Activated T-helper 9 cell treated with anti-CD3 and anti-CD28 coated beads, Interleukin-2, amount 50 U/mL, for 16 hours (primary cell): ENCODE measurements around the gene EXOC3.
A peak's percentile ranks its signal among the peaks of the same experiment; 100 is the strongest.

ENCODE experiments used
- DNase-seq: peaks from one replicate; pipeline ENCODE4 v3.0.0-alpha.2; 2020; ENCODE audit warnings: low read depth

Gene EXOC3

DNA sequence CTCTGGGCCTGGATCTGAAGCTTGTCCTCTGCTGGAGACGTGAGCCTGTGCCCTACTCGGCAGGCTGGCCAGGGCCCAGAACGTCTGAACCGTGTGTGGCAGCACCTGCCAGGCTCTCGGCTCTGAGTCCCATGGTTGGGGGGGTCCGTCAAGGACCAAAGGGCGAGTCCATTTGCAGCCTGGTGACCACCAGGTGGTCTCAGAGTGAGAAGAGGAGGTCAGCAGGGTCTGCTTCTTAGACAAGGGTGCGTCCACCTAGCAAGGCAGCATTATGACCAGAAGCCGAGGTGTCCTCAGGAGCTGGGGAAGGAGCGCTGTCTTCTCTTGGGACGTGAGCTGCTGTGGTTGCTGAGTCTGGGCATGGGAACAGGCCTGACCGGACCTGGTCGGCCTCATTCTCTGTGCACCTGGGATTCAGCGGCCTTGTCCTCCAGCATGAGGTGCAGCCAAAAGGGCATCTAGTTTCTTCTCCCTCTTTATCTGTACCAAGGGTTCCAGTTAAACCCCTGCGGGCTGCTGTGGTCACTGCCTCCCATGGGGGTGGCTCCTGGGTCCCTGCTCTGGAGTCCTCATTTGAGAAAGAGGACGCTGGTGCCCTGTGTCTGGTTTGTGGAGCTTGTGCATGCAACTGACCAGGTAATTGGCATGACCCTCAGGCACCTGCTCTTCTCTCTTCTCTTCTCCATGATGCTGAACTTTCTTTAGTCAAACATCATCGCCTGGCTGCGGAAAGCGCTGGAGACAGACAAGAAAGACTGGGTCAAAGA, 14.4 kb downstream of the EXOC3 start:
- no peak for DNase-seq

DNA sequence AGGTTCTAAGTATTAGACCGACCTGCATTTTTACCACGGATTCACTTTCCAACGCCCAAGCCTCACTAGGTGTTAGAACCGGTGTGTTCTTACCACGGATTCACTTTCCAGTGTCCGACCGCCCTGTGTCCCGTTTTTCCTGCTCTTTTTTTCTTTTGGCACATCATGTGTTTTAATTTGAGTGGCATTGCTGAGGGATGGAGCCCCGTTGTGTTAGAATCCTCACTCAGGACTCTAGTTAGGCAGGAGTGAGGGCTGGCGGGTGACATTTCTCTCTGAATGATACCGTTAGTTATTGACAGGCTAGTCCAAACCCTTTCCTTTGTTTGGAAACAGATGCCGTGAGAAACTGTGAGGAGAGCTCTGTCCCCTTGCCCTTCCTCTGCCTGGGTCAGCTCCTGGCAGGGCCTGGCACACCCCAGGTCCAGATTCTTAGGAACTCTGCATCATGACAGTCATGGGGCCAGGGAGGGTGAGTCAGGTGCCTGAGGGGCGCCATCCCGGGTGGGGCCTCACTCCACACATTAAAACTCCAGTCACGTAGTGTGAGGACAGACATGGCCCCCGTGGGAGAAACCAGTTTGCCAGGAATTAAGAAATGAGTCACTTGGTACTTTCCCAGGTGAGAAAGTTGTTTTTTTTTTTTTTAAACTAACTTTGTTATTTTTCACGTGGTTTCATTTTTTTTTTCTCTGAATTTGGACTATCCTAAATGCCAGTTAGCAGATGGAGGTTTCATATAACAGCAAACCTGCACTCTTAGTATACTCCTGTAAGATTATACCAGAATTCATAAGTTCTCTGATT, 15.8 kb downstream of the EXOC3 start:
- DNase-seq, result peak; percentile 54

DNA sequence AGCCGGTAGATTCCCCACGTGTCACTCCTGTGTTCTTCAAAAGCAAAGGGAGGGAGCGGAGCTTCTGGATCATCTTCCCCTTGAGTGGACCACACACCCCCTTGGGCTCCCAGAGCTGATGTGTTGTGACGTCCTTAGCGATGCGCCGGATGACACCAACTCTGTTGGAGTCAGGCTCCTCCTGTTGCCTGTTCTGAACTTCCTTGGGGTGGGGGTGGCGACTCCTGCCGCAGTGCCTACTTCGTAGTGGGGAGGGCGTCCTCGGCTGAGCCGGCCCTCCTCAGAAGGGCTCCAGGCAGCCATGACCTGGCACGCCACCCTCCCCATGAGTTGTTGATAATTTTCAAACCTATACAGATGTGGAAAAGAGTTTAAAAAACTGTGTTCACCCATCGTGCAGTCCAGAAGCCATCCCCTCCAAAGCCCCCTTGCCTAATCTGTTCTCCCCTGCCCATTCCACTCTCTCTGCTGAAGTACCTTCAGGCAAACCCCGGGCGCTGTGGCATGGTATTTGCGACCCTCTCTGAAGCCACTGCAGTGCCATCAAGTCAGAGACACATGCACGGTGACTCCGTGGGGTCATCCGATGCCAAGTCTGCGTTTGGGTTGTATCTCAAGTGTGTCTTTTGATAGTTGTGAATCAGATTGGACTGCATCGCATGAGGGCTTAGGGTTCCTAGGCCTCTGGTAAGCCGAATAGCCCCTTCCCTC, 16.7 kb downstream of the EXOC3 start:
- DNase-seq, result no peak

DNA sequence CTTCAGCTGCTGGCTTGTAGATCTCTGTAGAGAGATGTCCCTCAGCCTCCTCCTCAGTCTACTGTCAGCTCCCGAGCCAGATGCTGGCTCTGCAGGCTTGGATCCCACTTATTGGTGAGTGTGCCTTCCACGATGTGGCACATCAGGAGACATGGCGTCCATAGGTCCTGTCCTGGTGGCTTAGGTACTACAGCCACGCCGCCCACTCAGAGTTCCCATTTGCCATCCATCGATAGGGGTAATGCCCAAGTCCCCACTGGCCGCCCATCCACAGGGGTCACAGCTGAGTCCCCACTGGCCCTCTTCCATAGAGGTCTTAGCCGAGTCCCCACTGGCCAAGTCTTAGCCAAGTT, 17.3 kb downstream of the EXOC3 start:
- DNase-seq, result no peak

DNA sequence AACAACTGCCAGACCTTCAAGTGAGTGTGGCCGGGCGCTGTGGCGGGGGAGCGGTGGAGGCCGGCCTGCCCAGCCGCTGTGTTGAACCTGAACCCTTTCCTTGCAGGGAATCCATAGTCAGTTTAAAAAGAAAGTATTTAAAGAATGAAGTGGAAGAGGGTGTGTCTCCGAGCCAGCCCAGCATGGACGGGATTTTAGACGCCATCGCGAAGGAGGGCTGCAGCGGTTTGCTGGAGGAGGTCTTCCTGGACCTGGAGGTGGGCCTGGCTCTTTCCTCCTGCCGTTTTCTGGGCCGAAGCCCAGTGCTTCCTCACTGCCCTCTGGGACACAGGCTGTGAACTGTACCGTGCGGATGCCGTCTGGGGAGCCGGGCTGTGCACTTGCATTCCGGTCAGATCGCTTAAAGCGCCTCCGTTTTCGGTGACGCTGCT, 19.1 kb downstream of the EXOC3 start:
- no peak for DNase-seq

DNA sequence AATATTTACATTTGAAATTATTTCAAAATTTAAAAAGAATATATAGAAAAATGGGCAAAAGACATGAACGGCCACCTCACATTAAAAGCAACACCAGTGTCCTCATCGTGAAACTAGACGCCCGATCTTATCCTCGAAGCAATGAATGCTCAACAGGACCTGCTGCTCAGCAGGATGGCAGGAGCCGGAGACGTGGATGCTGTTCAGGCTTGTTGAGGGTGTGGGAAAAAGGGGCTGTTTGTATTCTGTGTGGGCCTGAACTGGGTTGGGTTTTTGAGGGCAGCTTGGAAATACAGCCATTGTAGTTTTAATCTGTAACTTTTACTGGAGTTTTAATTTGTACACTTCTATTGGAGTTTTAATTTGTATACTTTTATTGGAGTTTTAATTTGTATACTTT, 20.3 kb downstream of the EXOC3 start:
- no peak for DNase-seq

DNA sequence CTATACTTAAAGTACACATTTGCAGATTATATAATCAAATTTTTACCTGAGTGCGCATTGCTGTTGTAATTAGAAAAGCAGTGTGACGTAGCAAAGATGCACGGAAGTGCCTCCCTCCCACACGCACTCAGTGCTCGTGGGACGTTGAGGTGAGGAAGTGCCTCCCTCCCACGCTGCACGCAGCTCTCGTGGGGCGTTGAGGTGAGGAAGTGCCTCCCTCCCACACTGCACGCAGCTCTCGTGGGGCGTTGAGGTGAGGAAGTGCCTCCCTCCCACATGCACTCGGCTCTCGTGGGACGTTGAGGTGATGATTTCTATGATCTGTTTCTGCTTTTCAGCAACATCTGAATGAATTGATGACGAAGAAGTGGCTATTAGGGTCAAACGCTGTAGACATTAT, 21.0 kb downstream of the EXOC3 start:
- DNase-seq, result peak; percentile 76

DNA sequence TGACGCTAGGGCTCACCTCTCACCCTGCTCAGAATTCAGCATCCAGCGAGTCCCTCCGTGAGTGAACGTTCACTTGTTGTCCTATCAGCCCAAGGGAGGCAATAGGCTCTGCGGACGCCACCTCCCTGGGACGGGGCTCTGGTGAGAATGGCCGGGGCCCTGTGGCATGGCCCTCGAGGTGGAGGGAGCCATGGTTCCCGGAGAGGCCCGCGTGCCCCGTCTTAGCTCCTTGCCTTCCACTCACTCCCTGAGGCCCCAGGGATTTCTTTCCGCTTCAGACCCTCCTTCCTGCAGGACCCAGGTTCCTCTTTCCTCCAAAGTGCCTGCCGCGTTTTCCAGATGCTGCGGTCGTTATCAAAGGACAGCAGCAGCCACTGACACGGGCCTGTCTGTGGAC, 21.5 kb downstream of the EXOC3 start:
- no peak for DNase-seq

DNA sequence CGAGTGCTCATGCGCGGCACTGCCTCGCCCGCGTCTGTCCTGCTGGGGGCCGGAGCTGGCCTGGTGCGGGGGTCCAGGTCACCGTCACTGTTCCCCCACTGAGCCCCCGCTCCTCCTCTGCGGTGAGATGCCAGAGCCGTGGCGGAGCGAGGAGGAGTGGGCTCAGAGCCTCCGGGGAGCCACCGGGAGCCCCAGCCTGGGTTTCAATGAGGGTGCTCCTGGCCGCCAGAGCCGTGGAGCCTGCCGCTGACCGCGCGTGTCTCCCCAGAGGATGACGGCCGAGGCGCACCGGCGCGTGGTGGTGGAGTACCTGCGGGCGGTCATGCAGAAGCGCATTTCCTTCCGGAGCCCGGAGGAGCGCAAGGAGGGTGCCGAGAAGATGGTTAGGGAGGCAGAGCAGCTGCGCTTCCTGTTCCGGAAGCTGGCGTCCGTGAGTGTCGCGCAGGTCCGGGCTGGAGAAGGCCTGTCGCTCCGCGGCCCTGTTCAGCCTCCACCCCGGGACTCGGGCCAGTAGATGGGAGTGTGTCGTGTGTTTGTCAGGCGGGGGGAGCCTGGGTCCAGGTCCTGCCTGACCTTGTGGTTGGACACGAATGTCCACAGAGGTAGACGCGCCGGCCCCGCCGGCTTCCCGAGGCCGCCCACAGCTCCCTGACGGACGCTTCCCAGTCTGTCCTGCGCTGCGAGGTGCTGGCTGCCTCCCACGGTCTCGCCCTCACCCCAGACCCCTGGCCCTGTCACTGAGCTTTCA, 22.0 kb downstream of the EXOC3 start:
- no peak for DNase-seq

DNA sequence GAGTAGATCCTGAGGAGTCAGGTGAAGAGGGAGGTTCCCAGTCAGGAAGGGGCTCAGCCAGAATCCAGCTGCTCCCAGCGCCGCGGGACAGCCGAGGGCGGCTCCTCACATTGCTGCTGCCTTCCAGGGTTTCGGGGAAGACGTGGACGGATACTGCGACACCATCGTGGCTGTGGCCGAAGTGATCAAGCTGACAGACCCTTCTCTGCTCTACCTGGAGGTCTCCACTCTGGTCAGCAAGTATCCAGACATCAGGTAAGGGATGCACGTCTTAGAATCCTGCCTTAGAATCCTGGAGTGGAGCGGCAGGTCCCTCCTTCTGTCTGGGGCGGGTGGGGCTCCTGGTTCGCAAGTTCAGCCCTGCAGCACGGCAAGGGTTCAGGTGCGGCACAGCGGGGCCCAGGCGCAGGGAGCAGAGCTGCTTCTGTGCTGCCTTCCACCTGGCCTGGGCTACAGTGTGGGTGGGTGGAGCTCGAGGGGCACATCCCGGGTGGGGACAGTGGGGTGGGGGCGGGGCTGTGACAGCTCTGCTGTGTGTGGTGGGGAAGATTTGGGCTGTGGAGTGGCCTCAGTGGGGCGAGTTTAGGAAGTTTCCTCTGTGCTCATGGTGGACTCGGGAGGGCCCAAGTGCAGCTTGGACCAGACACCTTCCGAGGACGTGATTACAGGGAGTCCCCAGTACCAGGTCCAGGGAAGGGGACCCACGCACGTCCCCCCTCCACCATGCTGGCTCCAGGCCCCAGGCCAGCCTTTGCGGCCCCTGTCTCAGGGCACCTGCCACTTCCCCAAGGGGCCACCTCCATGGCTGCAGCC, 22.8 kb downstream of the EXOC3 start:
- DNase-seq, result no peak

DNA sequence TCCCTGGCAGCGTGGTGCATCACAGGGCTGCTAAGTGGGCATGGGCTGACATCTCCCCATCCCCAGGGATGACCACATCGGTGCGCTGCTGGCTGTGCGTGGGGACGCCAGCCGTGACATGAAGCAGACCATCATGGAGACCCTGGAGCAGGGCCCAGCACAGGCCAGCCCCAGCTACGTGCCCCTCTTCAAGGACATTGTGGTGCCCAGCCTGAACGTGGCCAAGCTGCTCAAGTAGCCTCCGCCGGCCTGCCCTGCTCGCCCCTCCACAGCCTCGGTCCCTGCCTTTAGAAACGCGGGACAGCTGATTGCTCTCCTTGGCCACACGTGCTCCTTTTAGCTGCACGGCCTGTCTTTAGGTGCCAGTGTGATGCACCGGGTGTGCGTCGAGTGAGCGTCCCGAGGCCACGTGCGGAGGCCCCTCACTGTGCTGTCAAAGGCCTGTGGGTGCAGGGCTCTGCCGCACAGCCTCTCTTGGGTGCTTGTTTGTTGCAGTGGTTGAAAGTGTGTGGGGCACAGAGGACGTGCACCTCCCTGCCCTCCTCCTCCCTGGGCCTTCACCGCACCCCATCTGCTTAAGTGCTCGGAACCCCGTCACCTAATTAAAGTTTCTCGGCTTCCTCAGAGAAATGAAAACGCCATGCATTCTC, 23.8 kb downstream of the EXOC3 start:
- DNase-seq, result no peak

DNA sequence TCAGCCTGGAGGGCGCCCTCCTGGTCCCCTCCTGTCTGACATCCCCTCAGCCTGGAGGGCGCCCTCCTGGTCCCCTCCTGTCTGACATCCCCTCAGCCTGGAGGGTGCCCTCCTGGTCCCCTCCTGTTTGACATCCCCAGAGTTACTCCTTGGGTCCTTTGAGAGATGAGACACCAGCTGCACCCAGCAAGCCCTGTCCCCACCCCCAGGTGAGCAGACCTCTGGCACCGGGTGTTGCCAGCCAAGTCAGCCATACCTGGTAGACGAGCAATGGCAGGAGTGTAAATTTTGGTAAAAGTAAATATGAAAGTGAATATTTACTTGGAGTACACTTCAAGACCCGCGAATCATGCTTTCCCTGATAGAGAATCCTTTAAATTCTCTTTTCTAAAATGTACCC, 25.4 kb downstream of the EXOC3 start:
- no peak for DNase-seq

DNA sequence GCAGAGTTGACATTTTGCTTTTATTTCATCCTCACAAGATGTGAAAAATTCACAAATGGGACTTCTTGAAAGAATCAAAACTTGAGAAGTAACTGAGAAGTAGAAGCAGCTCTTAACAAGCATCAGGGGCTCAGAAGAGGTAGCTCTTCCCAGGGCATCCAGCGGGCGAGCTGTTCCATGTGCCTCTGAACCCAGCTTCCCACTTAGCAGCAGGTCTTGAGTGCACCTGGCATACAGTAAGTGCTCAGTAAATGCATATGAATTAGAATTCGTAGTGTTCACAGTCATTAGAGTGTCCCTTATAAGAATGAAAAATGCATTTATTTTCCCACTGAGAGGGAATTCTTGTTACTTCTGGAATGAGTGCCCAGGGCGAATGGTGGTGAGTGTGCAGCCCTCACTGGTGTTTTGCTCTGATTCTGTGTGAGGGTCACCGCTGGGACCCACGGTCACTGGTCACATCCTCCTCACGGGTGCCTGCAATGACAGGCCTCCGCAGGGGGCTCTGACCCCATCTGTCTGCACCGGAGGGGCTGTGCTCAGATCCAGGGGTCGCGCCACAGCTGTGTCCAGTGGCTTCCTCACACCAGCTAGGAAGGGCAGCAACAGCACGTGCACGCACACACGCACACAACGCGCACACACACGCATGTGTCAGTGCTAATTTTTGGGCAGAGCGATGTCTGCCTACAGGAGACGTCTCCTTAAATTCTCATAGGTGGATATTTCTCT, 26.9 kb downstream of the EXOC3 start:
- DNase-seq, result no peak

DNA sequence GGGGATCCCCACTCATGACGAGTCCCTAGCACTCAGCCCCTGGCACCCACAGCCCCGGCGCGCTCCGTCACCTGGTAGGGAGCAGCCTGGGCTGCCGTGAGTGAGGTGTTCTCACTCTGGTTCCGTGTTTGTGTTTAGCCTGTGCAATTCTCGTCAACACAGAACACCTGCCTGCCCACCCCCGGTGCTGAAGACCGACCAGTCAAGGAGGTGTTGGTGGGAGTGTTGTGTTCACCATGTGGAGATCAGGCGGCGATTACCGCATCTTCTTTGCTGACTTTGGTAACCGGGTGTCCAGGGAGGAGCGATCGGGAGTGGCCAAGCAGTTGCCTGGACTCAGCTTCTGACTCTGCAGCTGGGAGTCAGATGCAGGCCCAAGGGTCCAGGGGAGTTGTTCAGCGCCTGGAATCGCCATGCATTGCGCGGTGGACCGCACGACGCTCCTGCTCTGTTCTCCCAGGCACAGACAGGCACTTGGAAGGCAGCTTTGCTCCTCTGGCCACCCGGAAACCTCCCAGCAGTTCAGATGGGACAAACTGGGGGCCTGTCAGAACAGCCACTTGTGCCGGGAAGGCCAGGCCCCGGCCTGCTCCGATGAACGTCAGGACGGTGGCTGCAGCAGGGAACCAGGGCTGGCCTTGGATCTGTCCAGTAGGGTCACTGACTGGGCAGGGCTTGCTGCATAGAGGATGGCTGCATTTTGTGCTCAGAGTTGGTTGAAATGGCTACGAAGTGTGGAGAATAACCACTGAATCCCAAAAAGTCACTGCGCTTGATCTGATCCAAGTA, 28.2 kb downstream of the EXOC3 start:
- no peak for DNase-seq

DNA sequence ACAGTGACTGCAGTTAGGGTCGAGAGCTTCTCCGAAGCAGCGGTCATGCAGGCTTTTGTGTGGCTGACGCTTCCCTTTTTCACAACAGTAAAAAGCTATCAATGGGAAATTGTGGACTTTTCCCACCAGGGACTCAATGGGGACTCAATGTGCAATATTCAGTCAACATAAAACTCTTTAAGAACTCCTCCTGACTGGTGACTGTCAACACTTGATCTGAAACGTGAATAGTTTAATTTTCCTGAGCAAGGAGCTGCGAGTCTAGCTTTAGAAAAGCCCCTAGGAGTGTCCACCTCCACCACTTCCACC, 28.7 kb downstream of the EXOC3 start:
- DNase-seq, result no peak

DNA sequence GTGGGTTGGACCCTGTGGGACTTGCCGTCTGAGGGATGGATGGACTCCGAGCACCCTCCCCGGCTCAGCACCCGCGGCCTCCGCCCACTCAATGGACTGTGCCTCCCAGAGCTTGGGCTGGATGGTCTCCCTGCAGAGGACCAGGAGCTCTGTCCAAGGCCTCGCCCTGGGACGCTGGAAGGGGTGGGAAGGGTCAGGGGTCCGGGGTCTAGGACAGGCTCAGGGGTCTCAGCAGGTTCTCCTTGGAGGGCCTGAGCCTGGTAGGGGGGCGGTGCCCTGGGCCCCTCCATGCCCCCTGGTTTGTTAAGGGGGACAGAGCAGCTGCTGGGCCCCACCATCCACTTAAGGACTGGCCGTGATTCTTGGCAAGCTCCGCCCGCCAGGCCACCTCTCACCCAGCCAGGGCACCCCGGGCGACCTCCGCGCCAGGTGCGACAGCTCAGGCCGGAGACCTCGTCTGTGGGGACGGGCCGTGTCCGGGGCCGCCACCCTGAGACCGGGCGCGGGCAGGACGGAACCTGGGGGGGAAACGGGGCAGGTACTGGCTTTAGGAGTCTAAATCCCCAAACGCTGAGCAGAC, 29.2 kb downstream of the EXOC3 start:
- no peak for DNase-seq

DNA sequence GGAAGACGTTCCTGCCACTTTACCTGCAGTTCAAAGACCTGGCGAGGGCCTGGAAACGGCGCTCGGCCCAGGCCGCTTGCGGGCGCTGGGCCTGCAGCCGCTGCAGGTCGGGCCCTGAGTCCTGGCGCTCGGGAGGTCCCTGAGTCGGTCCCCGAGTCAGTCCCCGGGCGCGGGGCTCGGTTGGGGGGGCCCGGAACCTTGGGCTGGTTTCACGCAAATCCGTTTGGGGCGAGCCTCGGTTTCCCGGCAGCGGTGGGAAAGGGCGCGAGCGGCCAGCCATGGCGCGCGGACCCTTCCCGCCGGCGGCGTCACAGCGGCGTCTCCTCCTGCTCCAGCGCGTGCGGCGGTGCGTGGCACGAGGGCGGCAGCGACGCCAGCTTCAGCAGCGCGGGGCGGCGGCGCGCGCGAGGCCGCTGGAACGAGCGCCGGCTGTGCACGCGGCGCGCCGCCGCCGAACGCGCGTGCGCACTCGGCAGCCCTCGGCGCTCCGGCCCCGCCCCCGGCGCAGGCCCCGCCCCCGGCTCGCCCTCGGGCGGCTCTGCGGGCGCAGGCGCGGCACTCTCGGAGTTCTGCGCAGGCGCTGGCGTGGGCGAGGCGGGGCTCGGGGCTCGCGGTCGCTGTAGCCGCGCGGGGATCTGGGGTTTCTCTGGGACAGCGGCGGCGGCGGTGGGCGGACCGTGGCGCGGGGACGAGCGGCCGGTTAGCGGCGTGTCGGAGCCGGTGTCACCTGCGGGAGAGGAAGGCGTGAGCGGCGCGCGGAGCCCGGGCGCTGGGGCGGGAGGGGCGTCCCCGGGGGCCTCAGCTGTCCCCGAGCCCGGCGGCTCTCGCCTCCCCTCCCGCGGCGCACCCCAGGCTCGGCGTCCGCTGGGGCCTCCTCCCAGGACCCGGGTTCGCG, 29.9 kb downstream of the EXOC3 start:
- DNase-seq, result peak; percentile 88

DNA sequence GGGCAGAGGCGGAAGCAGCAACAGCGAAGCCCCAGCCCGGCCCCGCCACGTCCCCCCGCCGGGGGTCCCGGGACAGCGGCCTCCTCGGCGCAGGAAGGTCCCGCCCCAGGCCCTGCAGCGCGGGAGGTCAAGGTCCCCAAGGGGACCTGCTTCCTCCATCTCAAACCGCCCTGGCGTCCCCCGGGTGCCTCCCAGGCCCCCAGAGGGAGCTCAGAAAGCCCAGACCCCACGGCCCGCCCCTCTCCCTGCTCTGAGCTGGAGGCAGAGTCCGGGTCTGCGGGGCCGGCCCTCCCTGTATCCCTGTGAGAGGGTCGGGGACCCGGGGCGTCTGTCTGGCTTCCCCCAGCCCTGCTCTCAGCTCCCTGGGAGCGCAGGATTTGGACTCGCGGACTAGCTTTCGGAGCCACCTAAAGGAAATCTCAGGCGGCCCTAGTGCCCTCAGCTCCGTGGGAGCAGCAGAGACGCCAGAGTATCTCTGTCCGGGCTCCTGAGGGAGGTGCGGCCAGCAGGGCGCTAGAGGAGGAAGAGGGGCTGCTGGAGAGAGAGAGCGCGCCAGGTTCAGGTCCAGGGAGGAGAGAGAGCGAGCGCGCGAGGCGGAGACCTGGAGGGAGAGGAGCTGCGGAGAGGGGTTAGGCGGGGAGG, 30.7 kb downstream of the EXOC3 start:
- DNase-seq, result no peak
